LHCN-M2 (cell line): ENCODE measurements around the gene ZFP2. TPM values are rescaled to one million over a fixed set of nuclear protein-coding genes. Genes with fewer than 3 reads are reported as not detected.

Experiments
- DNase-seq: peaks from one replicate; pipeline ENCODE4 v3.0.0-alpha.2; 2012; ENCODE audit warnings: low read depth
- total RNA-seq: library from RNA; depleted of rRNA; stranded (reverse); fragments of >200 nt; gene quantifications from 2 replicates; pipeline ENCODE4 v1.2.3, GENCODE V29; 2014; rRNA removed

ZFP2 gene
- total RNA-seq, 1 experiment from 2014 or later: 0.92 TPM

DNA sequence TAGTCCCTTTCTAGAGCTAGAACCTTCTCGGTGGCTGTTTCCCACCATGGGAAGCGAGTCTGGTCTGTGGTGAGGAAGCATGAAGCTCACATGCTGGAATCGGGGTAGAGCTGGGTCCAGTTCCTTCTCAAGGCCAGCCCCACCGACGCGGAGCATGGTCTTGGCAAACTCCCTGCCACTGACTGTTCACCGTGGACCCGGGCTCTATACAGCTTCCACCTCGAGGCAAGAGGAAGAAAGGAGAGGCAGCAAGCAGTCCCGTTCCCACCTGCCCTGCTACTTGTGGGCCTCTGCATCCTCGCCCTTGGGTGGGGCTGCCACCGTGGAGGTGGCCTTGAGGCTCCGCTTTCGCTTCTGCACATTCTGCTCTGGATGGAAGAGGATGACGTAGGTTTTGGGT is 85.7 kb downstream of the ZFP2 start:
- no peak for DNase-seq

Other genes with a start within 250 kb of the ZFP2 start
- 11.8 and 12.8 TPM in 2 replicates for gene ZNF354A, start 165.3 kb upstream of the ZFP2 start, total RNA-seq
- gene ZNF354B, start 36.0 kb upstream of the ZFP2 start, total RNA-seq: 8.3 and 11.8 TPM in 2 replicates
- gene ZNF454, start 45.3 kb downstream of the ZFP2 start, total RNA-seq: not detected in 2 replicates
- not detected in 2 replicates for gene GRM6, start 99.4 kb downstream of the ZFP2 start, total RNA-seq
- 2.5 and 4.7 TPM in 2 replicates for gene ZNF879, start 127.9 kb downstream of the ZFP2 start, total RNA-seq
- gene ZNF354C, start 164.5 kb downstream of the ZFP2 start, total RNA-seq: 5.2 and 5.5 TPM in 2 replicates